Right cardiac atrium (tissue), 5 donors: ENCODE data around the gene TRIM59. TPM values are rescaled to one million over a fixed set of nuclear protein-coding genes. Genes with fewer than 3 reads are reported as not detected.

ENCODE experiments used
- ATAC-seq, 2 donors: fragments of 200-7000 bp; cut with Tn5 transposase; one replicate each; pipeline versions ENCODE4 v1.8.0 to v1.9.1; 2020; ENCODE audit warnings: moderate library complexity in 2 of 2, mild to moderate bottlenecking in 1 of 2
- DNase-seq, 3 donors: peaks; one replicate each; pipeline ENCODE4 v3.0.0-alpha.2; 2020
- H3K27ac ChIP-seq: one replicate; pipeline ENCODE4 v1.5.1; 2013; ENCODE audit warnings: mild to moderate bottlenecking, low read length, control low read depth, moderate library complexity
- H3K27me3 ChIP-seq: one replicate; pipeline ENCODE4 v1.6.1; 2013; ENCODE audit not compliant: control insufficient read depth, insufficient read depth
- H3K4me1 ChIP-seq: one replicate; pipeline ENCODE4 v1.6.1; 2013; ENCODE audit warnings: low read length; ENCODE audit not compliant: control insufficient read depth, insufficient read depth
- H3K4me3 ChIP-seq: one replicate; pipeline ENCODE4 v1.5.1; 2013; ENCODE audit warnings: low read length, control low read depth
- H3K9me3 ChIP-seq: one replicate; pipeline ENCODE4 v1.6.1; 2013; ENCODE audit warnings: low read length; ENCODE audit not compliant: control insufficient read depth
- WGBS: extraction: QIAGEN DNeasy Blood & Tissue Kit; methylation state at CpG from one replicate; pipeline ENCODE4 v1.1.7; 2013; 5-methylcytosine and 5-hydroxymethylcytosine counted together
- intact Hi-C, 4 donors: fragments of 100-400 bp; cut with DNase I; formaldehyde crosslinking; loops; one replicate each; pipeline versions ENCODE4 v1.11.0 to v1.14.0; 2022 to 2023
- microRNA-seq, 2 donors: library from miRNA; unstranded; fragments of <30 nt; microRNA quantifications; one replicate each; pipeline ENCODE4 v1.2.0, GENCODE V29; 2020 to 2021
- polyA plus RNA-seq: library from polyadenylated mRNA; stranded (reverse); fragments of 200-250 nt; gene quantifications from one replicate; pipeline ENCODE4 v1.2.3, GENCODE V29; 2013
- total RNA-seq, 4 donors: library from RNA; stranded (reverse); fragmentation: NEBNext Ultra II Directional; extraction: Animal tissue kit (Norgen Biotek cat#: 25700); gene quantifications; one replicate each; pipeline ENCODE4 v1.2.1, GENCODE V29; 2021
- donor health status: healthy with polysubstance abuse.
- donor health status: DM: no; HTN: yes; CAD: no.
- donor health status: DM: no; HTN: no; CAD: no.
- donor health status: DM: no; HTN: yes; CAD: no; lungs with severe emphysema.
- donor health status: DM: yes; HTN: yes; CAD: no.

The TRIM59 gene
- total and polyA plus RNA-seq, 5 donors: 0.16 to 0.86 (median 0.32) TPM

- ATAC-seq: no peak
- no peak overlapping the region for H3K4me3 ChIP-seq
- H3K27me3 ChIP-seq: no peaks in the 10 kb centered on the region
- H3K4me1 ChIP-seq: no peaks in the 10 kb centered on the region
- intact Hi-C loops: no loop called here
- H3K27ac ChIP-seq: no peak overlapping the region
- WGBS: 91% methylated on average over 3 of the region's 3 CpGs
- no peaks in the 10 kb centered on the region for H3K9me3 ChIP-seq
- DNase-seq: no peak
Measured at GRCh38 chr3:160390565-160391138, 58.9 kb downstream of the TRIM59 start.

Small RNA genes within 50 kb of the gene (microRNA-seq; reads per million reads assigned to microRNA genes)
- gene MIR15B: 1,002 to 1,226 reads per million in 2 donors
- gene MIR16-2: 157 to 250 reads per million in 2 donors

Other genes starting within 250 kb of the TRIM59 start
- under 1 TPM; 0.20 to 0.76 (median 0.56) TPM for gene C3orf80, start 224.4 kb downstream of the TRIM59 start, total RNA-seq
- gene C3orf80, start 224.4 kb downstream of the TRIM59 start, polyA plus RNA-seq: 0.16 TPM
- gene IFT80, start 50.6 kb downstream of the TRIM59 start, total RNA-seq: 10 to 100 TPM; 12.8 to 20.2 (median 14.6) TPM
- gene IFT80, start 50.6 kb downstream of the TRIM59 start, polyA plus RNA-seq: 8.8 TPM
- 10 to 100 TPM; 10.8 to 23.1 (median 16.1) TPM for gene SMC4, start 50.1 kb downstream of the TRIM59 start, total RNA-seq
- 10.9 TPM for gene SMC4, start 50.1 kb downstream of the TRIM59 start, polyA plus RNA-seq
- 100 to 1,000 TPM in 3 of 4 donors, 10 to 100 TPM in 1; 96.4 to 132 (median 107) TPM for gene KPNA4, start 115.8 kb upstream of the TRIM59 start, total RNA-seq
- 27.9 TPM for gene KPNA4, start 115.8 kb upstream of the TRIM59 start, polyA plus RNA-seq
- not detected for gene ARL14, start 227.4 kb upstream of the TRIM59 start, total RNA-seq
- gene ARL14, start 227.4 kb upstream of the TRIM59 start, polyA plus RNA-seq: 0.07 TPM